Brain microvascular endothelial cell (primary cell): ENCODE data around the gene CAMTA1.

Experiments used
- DNase-seq: peaks from one replicate; pipeline ENCODE4 v3.0.0-alpha.2; 2020
- H3K27ac ChIP-seq: fragments of 250-450 bp; sonication (Bioruptor Pico); 2 replicates; pipeline ENCODE4 v1.5.1; 2020; ENCODE audit warnings: mild to moderate bottlenecking, moderate library complexity
- H3K27me3 ChIP-seq: fragments of 250-450 bp; sonication (Bioruptor Pico); replicated peaks from 2 replicates; pipeline ENCODE4 v1.5.1; 2020; ENCODE audit warnings: mild to moderate bottlenecking
- H3K36me3 ChIP-seq: fragments of 250-450 bp; sonication (Bioruptor Pico); replicated peaks from 2 replicates; pipeline ENCODE4 v1.5.1; 2020; ENCODE audit warnings: mild to moderate bottlenecking
- H3K4me3 ChIP-seq: 2 replicates; pipeline ENCODE4 v1.5.1; 2011; ENCODE audit warnings: low read depth, mild to moderate bottlenecking, control low read depth, low read length, moderate library complexity
- in situ Hi-C: cut with HindIII; loops from 2 replicates; pipeline ENCODE4 v1.10.0; 2017; ENCODE audit warnings: low sequenced_read_pairs, low pct_ligation_motif_present
- TF ChIP-seq, protein P1 (sequence below): IDR thresholded peaks from 2 replicates; pipeline ENCODE4 v1.5.1; 2011; ENCODE audit warnings: low read depth, mild to moderate bottlenecking, moderate library complexity, low read length, control low read depth, inconsistent platforms; ENCODE audit errors: missing control alignments

The CAMTA1 gene

DNA sequence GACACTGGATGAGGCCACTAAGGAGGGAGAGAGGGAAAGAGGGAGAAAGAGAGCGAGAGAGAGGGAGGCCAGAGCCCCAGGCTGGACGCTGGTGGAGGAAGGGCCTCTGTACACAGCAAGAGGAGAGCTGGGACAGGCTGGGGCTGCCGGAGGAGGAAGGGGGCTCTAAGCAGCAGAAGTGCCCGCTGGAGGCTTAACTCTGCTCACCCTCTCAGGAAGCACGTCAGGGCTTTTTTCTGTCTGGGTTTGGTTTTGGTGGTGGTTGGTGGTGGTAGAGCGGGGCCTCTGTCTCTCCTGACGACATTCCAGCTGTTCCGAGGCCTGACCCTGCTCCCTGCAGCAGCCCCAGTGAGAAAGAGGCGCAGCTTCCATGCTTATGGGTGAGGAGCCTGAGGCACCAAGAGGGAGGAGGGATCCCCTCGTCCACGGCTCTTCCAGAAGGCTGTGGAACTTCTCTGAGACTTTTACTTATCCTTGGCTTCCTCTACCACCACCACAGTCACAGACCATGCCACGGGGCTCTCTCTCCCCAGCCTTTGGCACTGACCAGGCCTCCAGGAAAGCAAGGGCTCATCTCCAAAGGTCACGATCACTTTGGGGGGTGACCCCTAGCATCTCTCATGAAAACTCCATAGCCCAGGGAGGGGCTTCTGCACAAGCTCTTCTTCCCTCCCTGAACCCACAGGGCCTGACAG, 849.4 kb downstream of the CAMTA1 start:
- Histone ChIP-seq H3K4me3 (no peak overlapping the region), H3K27ac (no peak overlapping the region), H3K36me3 (no peaks in the 10 kb centered on the region), H3K27me3 (no peaks in the 10 kb centered on the region)
- TF ChIP-seq, protein P1, sequence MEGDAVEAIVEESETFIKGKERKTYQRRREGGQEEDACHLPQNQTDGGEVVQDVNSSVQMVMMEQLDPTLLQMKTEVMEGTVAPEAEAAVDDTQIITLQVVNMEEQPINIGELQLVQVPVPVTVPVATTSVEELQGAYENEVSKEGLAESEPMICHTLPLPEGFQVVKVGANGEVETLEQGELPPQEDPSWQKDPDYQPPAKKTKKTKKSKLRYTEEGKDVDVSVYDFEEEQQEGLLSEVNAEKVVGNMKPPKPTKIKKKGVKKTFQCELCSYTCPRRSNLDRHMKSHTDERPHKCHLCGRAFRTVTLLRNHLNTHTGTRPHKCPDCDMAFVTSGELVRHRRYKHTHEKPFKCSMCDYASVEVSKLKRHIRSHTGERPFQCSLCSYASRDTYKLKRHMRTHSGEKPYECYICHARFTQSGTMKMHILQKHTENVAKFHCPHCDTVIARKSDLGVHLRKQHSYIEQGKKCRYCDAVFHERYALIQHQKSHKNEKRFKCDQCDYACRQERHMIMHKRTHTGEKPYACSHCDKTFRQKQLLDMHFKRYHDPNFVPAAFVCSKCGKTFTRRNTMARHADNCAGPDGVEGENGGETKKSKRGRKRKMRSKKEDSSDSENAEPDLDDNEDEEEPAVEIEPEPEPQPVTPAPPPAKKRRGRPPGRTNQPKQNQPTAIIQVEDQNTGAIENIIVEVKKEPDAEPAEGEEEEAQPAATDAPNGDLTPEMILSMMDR = no peak
- in situ Hi-C loops = no loop called here
- no peak for DNase-seq

- no peak overlapping the region for H3K27ac ChIP-seq
- TF ChIP-seq, protein P1 = no peak
- H3K36me3 ChIP-seq = no peaks in the 10 kb centered on the region
- no peaks in the 10 kb centered on the region for H3K27me3 ChIP-seq
- no peak overlapping the region for H3K4me3 ChIP-seq
- in situ Hi-C loops = no loop called here
- DNase-seq = no peak
Observed at GRCh38 chr1:7636795-7637526, 851.7 kb downstream of the CAMTA1 start.

DNA sequence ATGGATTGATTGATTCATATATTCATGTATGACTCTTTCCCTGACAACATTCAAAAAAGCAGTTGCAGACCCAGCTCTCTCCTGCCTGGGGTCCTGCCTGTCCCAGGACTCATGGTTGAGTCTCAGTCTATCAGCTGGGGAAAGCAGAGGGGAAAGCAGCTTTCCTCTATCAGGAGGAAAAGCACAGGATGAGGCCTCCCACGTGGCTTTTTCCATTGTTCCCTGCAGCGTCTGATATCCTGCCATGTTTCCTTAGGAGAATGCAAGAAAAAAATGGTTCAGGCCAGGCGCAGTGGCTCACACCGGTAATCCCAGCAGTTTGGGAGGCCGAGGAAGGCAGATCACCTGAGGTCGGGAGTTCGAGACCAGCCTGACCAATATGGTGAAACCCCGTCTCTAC, 852.8 kb downstream of the CAMTA1 start:
- TF ChIP-seq, protein P1 = no peak
- no peaks in the 10 kb centered on the region for H3K36me3 ChIP-seq
- in situ Hi-C loops = no loop called here
- H3K27me3 ChIP-seq = no peaks in the 10 kb centered on the region
- H3K27ac ChIP-seq = no peak overlapping the region
- DNase-seq = no peak
- no peak overlapping the region for H3K4me3 ChIP-seq

- no peak for DNase-seq
- no peaks in the 10 kb centered on the region for H3K27me3 ChIP-seq
- H3K27ac ChIP-seq = no peak overlapping the region
- no peaks in the 10 kb centered on the region for H3K36me3 ChIP-seq
- H3K4me3 ChIP-seq = no peak overlapping the region
- TF ChIP-seq, protein P1 = no peak
- in situ Hi-C loops = no loop called here
Observed at GRCh38 chr1:7639435-7640131, 854.3 kb downstream of the CAMTA1 start.

DNA sequence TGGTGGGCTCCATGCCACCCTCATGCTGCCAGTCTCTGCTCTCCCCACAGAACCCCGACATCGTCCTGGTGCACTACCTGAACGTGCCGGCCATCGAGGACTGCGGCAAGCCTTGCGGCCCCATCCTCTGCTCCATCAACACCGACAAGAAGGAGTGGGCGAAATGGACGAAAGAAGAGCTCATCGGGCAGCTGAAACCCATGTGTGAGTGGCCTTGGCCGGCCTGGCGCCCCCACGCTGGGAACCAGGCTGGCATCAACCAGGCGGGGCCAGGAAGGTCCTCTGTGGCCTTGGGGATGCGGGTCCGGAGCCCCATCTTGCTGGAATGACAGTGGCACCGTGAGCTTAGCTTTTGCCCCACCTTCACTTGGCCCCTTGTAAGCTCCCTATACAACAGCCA, 855.1 kb downstream of the CAMTA1 start:
- Histone ChIP-seq H3K27ac (no peak overlapping the region), H3K4me3 (no peak overlapping the region), H3K36me3 (no peaks in the 10 kb centered on the region), H3K27me3 (no peaks in the 10 kb centered on the region)
- DNase-seq = no peak
- in situ Hi-C loops = no loop called here
- TF ChIP-seq, protein P1 = no peak
